HepG2 (cell line): ENCODE data around the gene RAE1. TPM values are rescaled to one million over a fixed set of nuclear protein-coding genes. Genes with fewer than 3 reads are reported as not detected.

Source experiments
- ATAC-seq: fragments of 200-7000 bp; cut with Tn5 transposase; 3 replicates; pipeline ENCODE4 v1.9.1; 2020; ENCODE audit warnings: mild to moderate bottlenecking, moderate library complexity
- BruUV-seq: library from RNA; stranded (reverse); fragments of 400-500 nt; replicated peaks from 2 replicates; lab custom pipeline; 2021; lab: Mats Ljungman, UMichigan
- CTCF ChIA-PET: fragments of 300-600 bp; formaldehyde crosslinking; extraction: SDS; loops from one replicate; lab custom pipeline; 2021; ENCODE audit warnings: low total read pairs, inconsistent platforms, low intra/inter-chr PET ratio; lab: Yijun Ruan, JAX
- POLR2A ChIA-PET: fragments of 350-600 bp; sonication (Branson Sonifier 250); formaldehyde crosslinking; loops from one replicate; lab custom pipeline; 2020; ENCODE audit warnings: antibody characterized with exemption, inconsistent platforms; lab: Yijun Ruan, JAX
- DNase-seq: peaks from one replicate; pipeline ENCODE4 v3.0.0-alpha.2; 2015; ENCODE audit warnings: low spot score
- FAIRE-seq: peaks from 3 replicates; lab custom pipeline; 2011; peaks lifted over from hg19 to GRCh38; lab: Jason Lieb, UNC
- H2AFZ ChIP-seq: one replicate; pipeline ENCODE4 v1.6.1; 2011; ENCODE audit warnings: low read length, inconsistent platforms
- H3K27ac ChIP-seq: fragments of 300-600 bp; 3 replicates; pipeline ENCODE4 v1.8.0; 2011; ENCODE audit warnings: mixed run types, mild to moderate bottlenecking, mixed read lengths, low read length, inconsistent platforms; ENCODE audit not compliant: insufficient read depth; ENCODE audit errors: extremely low read length
- H3K27me3 ChIP-seq, 2 experiments: fragments of 200-600 bp in 1 of 2; 2 replicates in 1 of 2; 3 replicates in 1 of 2; pipeline versions ENCODE4 v1.6.0 to v1.8.0; 2011; ENCODE audit warnings: low read length in 2 of 2, mild to moderate bottlenecking in 2 of 2, moderate library complexity in 2 of 2, inconsistent platforms in 1 of 2; ENCODE audit not compliant: insufficient read depth in 2 of 2, control insufficient read depth in 1 of 2
- H3K36me3 ChIP-seq, 2 experiments: fragments of 200-600 bp in 1 of 2; replicated peaks in 1 of 2; 2 replicates in 1 of 2; 3 replicates in 1 of 2; pipeline versions ENCODE4 v1.5.1 to v1.8.0; 2011; ENCODE audit warnings: low read length in 2 of 2, inconsistent platforms in 1 of 2; ENCODE audit not compliant: insufficient read depth in 2 of 2, control insufficient read depth in 1 of 2
- H3K4me1 ChIP-seq: 2 replicates; pipeline ENCODE4 v1.5.1; 2012; ENCODE audit warnings: low read length, inconsistent platforms; ENCODE audit not compliant: insufficient read depth
- H3K4me2 ChIP-seq: 2 replicates; pipeline ENCODE4 v1.6.0; 2011; ENCODE audit warnings: low read depth, low read length, inconsistent platforms
- H3K4me3 ChIP-seq, 3 experiments: fragments of 200-600 bp in 1 of 3; sonication (generic), shearing (Covaris generic) in 1 of 3; replicated peaks in 1 of 3; 2 replicates each; pipeline ENCODE4 v1.5.1; 2011 to 2016; ENCODE audit warnings: low read length in 3 of 3, inconsistent platforms in 2 of 3, low read depth in 2 of 3, mild to moderate bottlenecking in 2 of 3, control low read depth in 1 of 3, mixed read lengths in 1 of 3; ENCODE audit not compliant: insufficient read depth in 1 of 3
- H3K79me2 ChIP-seq: one replicate; pipeline ENCODE4 v1.6.1; 2011; ENCODE audit warnings: low read length, inconsistent platforms; ENCODE audit not compliant: insufficient read depth
- H3K9ac ChIP-seq: 2 replicates; pipeline ENCODE4 v1.6.0; 2011; ENCODE audit warnings: mild to moderate bottlenecking, low read depth, low read length, inconsistent platforms; ENCODE audit not compliant: insufficient read depth
- H3K9me3 ChIP-seq: 2 replicates; pipeline ENCODE4 v1.5.1; 2012; ENCODE audit warnings: mild to moderate bottlenecking, low read length
- H4K20me1 ChIP-seq: 2 replicates; pipeline ENCODE4 v1.6.0; 2011; ENCODE audit warnings: inconsistent platforms, mild to moderate bottlenecking, low read length, moderate library complexity; ENCODE audit not compliant: insufficient read depth
- GABPA ChIP-seq, 2 experiments: IDR thresholded peaks; 2 replicates each; pipeline ENCODE4 v1.6.1; 2011 to 2016; ENCODE audit warnings: low read depth in 2 of 2, low read length in 1 of 2, missing biosample characterization in 1 of 2, missing genetic modification characterization in 1 of 2
- GABPB1 ChIP-seq: IDR thresholded peaks from 2 replicates; pipeline ENCODE4 v1.6.1; 2016; ENCODE audit warnings: mild to moderate bottlenecking, missing genetic modification reagents, moderate library complexity, missing compliant biosample characterization
- KDM5B ChIP-seq: sonication (generic); formaldehyde crosslinking; IDR thresholded peaks from 2 replicates; pipeline ENCODE4 v1.4.0; 2020; ENCODE audit warnings: missing genetic modification reagents, mild to moderate bottlenecking, borderline replicate concordance
- MEIS1 ChIP-seq: sonication (generic); formaldehyde crosslinking; IDR thresholded peaks from 2 replicates; pipeline ENCODE4 v1.9.0; 2021; ENCODE audit warnings: mild to moderate bottlenecking, missing genetic modification reagents, moderate library complexity, borderline replicate concordance
- MTA1 ChIP-seq: sonication (generic); formaldehyde crosslinking; IDR thresholded peaks from 2 replicates; pipeline ENCODE4 v1.4.0; 2020; ENCODE audit warnings: missing genetic modification reagents, mild to moderate bottlenecking, borderline replicate concordance
- MYC ChIP-seq: sonication (generic); formaldehyde crosslinking; IDR thresholded peaks from 2 replicates; pipeline ENCODE4 v1.9.0; 2021; ENCODE audit warnings: missing genetic modification reagents, borderline replicate concordance
- SAP130 ChIP-seq: IDR thresholded peaks from 2 replicates; pipeline ENCODE4 v1.6.1; 2016; ENCODE audit warnings: low read depth
- ZFX ChIP-seq: sonication (generic); formaldehyde crosslinking; IDR thresholded peaks from 2 replicates; pipeline ENCODE4 v1.4.0; 2020; ENCODE audit warnings: mild to moderate bottlenecking, low read depth, missing genetic modification reagents, moderate library complexity
- ZNF33A ChIP-seq: sonication (generic); formaldehyde crosslinking; IDR thresholded peaks from 2 replicates; pipeline ENCODE4 v1.5.1; 2020; ENCODE audit warnings: missing genetic modification reagents, mild to moderate bottlenecking, moderate library complexity, borderline replicate concordance
- ZNF430 ChIP-seq: sonication (generic); formaldehyde crosslinking; IDR thresholded peaks from 2 replicates; pipeline ENCODE4 v1.9.0; 2021; ENCODE audit warnings: mild to moderate bottlenecking, missing genetic modification reagents
- ZNF543 ChIP-seq: sonication (generic); formaldehyde crosslinking; IDR thresholded peaks from 2 replicates; pipeline ENCODE4 v1.4.0; 2020; ENCODE audit warnings: mild to moderate bottlenecking, missing genetic modification reagents
- ZNF550 ChIP-seq: sonication (generic); formaldehyde crosslinking; IDR thresholded peaks from 2 replicates; pipeline ENCODE4 v1.4.0; 2020; ENCODE audit warnings: mild to moderate bottlenecking, missing genetic modification reagents, borderline replicate concordance
- ZNF704 ChIP-seq: sonication (generic); formaldehyde crosslinking; IDR thresholded peaks from 2 replicates; pipeline ENCODE4 v1.8.1; 2023; ENCODE audit warnings: mild to moderate bottlenecking, inconsistent platforms, moderate library complexity, missing genetic modification reagents, borderline replicate concordance
- WGBS: methylation state at CpG from one replicate; pipeline ENCODE4 v1.1.6; 2017; ENCODE audit warnings: low lambda C conversion rate; 5-methylcytosine and 5-hydroxymethylcytosine counted together
- in situ Hi-C: cut with HindIII; loops from 2 replicates; pipeline ENCODE4 v1.10.0; 2017; ENCODE audit warnings: low pct_unique_long_range_greater_than_20kb; ENCODE audit not compliant: extremely low pct_ligation_motif_present
- intact Hi-C: fragments of 100-400 bp; cut with micrococcal nuclease; formaldehyde crosslinking; loops from one replicate; pipeline ENCODE4 v1.10.0; 2022; ENCODE audit not compliant: unreplicated experiment
- polyA plus RNA-seq, 8 experiments: library from polyadenylated mRNA; depleted of rRNA in 3 of 8; stranded (reverse) in 7 of 8; unstranded in 1 of 8; fragments of >200 nt; fragmentation: Illumina TruSeq in 4 of 8; extraction: Trizol in 4 of 8; gene quantifications; 2 replicates each; pipeline versions ENCODE4 v1.2.1 to v1.2.3, GENCODE V29; 2011 to 2016; ENCODE audit warnings: low read depth in 4 of 8, missing spikeins in 1 of 8, mixed read lengths in 1 of 8; ENCODE audit not compliant: insufficient read depth in 1 of 8
- total RNA-seq, 5 experiments: library from RNA; depleted of rRNA; stranded (reverse); fragments of >200 nt; fragmentation: Illumina TruSeq; extraction: Trizol; gene quantifications; 2 replicates each; pipeline ENCODE4 v1.2.3, GENCODE V29; 2016; ENCODE audit warnings: low read depth in 1 of 5
- TF ChIP-seq, protein P1 (sequence below): IDR thresholded peaks from 2 replicates; pipeline ENCODE4 v1.6.1; 2016
- TF ChIP-seq, protein P2 (sequence below): sonication (generic); formaldehyde crosslinking; IDR thresholded peaks from 2 replicates; pipeline ENCODE4 v1.4.0; 2020; ENCODE audit warnings: missing genetic modification reagents, borderline replicate concordance

The RAE1 gene
- total and polyA plus RNA-seq, 2 of the 13 experiments (the other 11 are each of a cell fraction or from before 2014, with no cell fraction given): 36.1 to 72.9 TPM

- Histone ChIP-seq H3K9ac (no peak overlapping the region), H3K36me3 (peaks cover 14 to 23% of the 10 kb centered on the region in 2 experiments), H4K20me1 (no peaks in the 10 kb centered on the region), H3K4me3 (0 out of 6 replicates have a peak overlapping the region, but pooled peaks of 1 of the 3 experiments have one; percentile 1), H2AFZ (no peak overlapping the region), H3K79me2 (no peaks in the 10 kb centered on the region), H3K4me2 (no peak overlapping the region), H3K4me1 (0 out of 2 replicates have a peak, but pooled peaks cover 10% of the 10 kb centered on the region), H3K27me3 (peaks cover 7 to 39% of the 10 kb centered on the region in 2 experiments; a peak in 3 of 5 replicates), H3K9me3 (no peaks in the 10 kb centered on the region), H3K27ac (no peak overlapping the region)
- ChIA-PET CTCF (no interaction called here), POLR2A (interaction anchor here (1.1 kb wide), 1 partner anchor 19 kb away, joined by 3 read pairs; no protein-coding TSS in a partner anchor)
- no peak for FAIRE-seq
- BruUV-seq: no TSS peak
- in situ Hi-C loops (no loop called here), intact Hi-C loops (no loop called here)
- DNase-seq: no peak
- 45% methylated on average over 30 of the region's 31 CpGs for WGBS
- ATAC-seq: peak; percentile 47
- TF ChIP-seq MTA1 (CRISPR knock-in tag) (peak; percentile 48; the same call in 1 of the 2 replicates), ZNF430 (CRISPR knock-in tag) (0 out of 2 replicates have a peak, but pooled peaks have one; percentile 18), ZNF543 (CRISPR knock-in tag) (0 out of 2 replicates have a peak, but pooled peaks have one; percentile 34), SAP130 (CRISPR knock-in tag) (peak; percentile 44; the same call in 1 of the 2 replicates), ZNF704 (CRISPR knock-in tag) (0 out of 2 replicates have a peak, but pooled peaks have one; percentile 51), MEIS1 (CRISPR knock-in tag) (peak; percentile 56; the same call in 1 of the 2 replicates), ZFX (CRISPR knock-in tag) (0 out of 2 replicates have a peak, but pooled peaks have one; percentile 30), ZNF550 (0 out of 2 replicates have a peak, but pooled peaks have one; percentile 21), MYC (CRISPR knock-in tag) (peak; percentile 41; the same call in 1 of the 2 replicates), GABPB1 (peak; percentile 84), GABPA (IDR thresholded peaks at IDR 0.05; ENCODE audit: low read depth, low read length) (no peak), GABPA (CRISPR knock-in tag; IDR thresholded peaks at IDR 0.05; ENCODE audit: low read depth) (peak; percentile 68; the same call in 1 of the 2 replicates), ZNF33A (CRISPR knock-in tag) (no peak), KDM5B (peak; percentile 24; the same call in 1 of the 2 replicates)
- TF ChIP-seq, protein P1, sequence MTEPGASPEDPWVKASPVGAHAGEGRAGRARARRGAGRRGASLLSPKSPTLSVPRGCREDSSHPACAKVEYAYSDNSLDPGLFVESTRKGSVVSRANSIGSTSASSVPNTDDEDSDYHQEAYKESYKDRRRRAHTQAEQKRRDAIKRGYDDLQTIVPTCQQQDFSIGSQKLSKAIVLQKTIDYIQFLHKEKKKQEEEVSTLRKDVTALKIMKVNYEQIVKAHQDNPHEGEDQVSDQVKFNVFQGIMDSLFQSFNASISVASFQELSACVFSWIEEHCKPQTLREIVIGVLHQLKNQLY: peak; percentile 69; the same call in 1 of the 2 replicates
- TF ChIP-seq, protein P2, sequence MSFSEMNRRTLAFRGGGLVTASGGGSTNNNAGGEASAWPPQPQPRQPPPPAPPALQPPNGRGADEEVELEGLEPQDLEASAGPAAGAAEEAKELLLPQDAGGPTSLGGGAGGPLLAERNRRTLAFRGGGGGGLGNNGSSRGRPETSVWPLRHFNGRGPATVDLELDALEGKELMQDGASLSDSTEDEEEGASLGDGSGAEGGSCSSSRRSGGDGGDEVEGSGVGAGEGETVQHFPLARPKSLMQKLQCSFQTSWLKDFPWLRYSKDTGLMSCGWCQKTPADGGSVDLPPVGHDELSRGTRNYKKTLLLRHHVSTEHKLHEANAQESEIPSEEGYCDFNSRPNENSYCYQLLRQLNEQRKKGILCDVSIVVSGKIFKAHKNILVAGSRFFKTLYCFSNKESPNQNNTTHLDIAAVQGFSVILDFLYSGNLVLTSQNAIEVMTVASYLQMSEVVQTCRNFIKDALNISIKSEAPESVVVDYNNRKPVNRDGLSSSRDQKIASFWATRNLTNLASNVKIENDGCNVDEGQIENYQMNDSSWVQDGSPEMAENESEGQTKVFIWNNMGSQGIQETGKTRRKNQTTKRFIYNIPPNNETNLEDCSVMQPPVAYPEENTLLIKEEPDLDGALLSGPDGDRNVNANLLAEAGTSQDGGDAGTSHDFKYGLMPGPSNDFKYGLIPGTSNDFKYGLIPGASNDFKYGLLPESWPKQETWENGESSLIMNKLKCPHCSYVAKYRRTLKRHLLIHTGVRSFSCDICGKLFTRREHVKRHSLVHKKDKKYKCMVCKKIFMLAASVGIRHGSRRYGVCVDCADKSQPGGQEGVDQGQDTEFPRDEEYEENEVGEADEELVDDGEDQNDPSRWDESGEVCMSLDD: no peak
Measured at GRCh38 chr20:57411406-57412283, 60.6 kb downstream of the RAE1 start.
